HepG2 (cell line): Measurements from ENCODE around the gene GGNBP2. TPM values are rescaled to one million over a fixed set of nuclear protein-coding genes. Genes with fewer than 3 reads are reported as not detected.

Experiments used
- AGO2 ChIP-seq: fragments of 200-400 bp; formaldehyde crosslinking; optimal IDR thresholded peaks from 2 replicates; pipeline ENCODE3; 2017; ENCODE audit warnings: mild to moderate bottlenecking, low read depth, low read length, moderate library complexity
- ARID4A ChIP-seq: sonication (generic); formaldehyde crosslinking; IDR thresholded peaks from 2 replicates; pipeline ENCODE4 v1.5.0; 2020; ENCODE audit warnings: mild to moderate bottlenecking, missing genetic modification reagents, borderline replicate concordance
- BRD4 ChIP-seq: sonication (generic); formaldehyde crosslinking; IDR thresholded peaks from 2 replicates; pipeline ENCODE4 v1.4.0; 2020; ENCODE audit warnings: missing genetic modification reagents
- DR1 ChIP-seq: sonication (generic); formaldehyde crosslinking; IDR thresholded peaks from 2 replicates; pipeline ENCODE4 v1.8.0; 2021; ENCODE audit warnings: mild to moderate bottlenecking, missing genetic modification reagents, inconsistent platforms
- E2F2 ChIP-seq: sonication (generic); formaldehyde crosslinking; IDR thresholded peaks from 2 replicates; pipeline ENCODE4 v1.4.0; 2020; ENCODE audit warnings: missing genetic modification reagents, borderline replicate concordance
- ELF4 ChIP-seq: sonication (generic); formaldehyde crosslinking; IDR thresholded peaks from 2 replicates; pipeline ENCODE4 v1.5.0; 2020; ENCODE audit warnings: missing genetic modification reagents, mild to moderate bottlenecking, moderate library complexity, borderline replicate concordance
- ELK4 ChIP-seq: sonication (generic); formaldehyde crosslinking; IDR thresholded peaks from 2 replicates; pipeline ENCODE4 v1.9.0; 2021; ENCODE audit warnings: missing genetic modification reagents, borderline replicate concordance
- GTF3A ChIP-seq: sonication (generic); formaldehyde crosslinking; conservative IDR thresholded peaks from 2 replicates; pipeline ENCODE4 v1.4.0; 2020; ENCODE audit warnings: mild to moderate bottlenecking, missing genetic modification reagents
- HMGA1 ChIP-seq: sonication (generic); formaldehyde crosslinking; conservative IDR thresholded peaks from 2 replicates; pipeline ENCODE4 v1.4.0; 2020; ENCODE audit warnings: missing genetic modification reagents
- KLF6 ChIP-seq: IDR thresholded peaks from 2 replicates; pipeline ENCODE4 v1.8.0; 2016; ENCODE audit warnings: missing biosample characterization, missing genetic modification reagents
- MAFK ChIP-seq, 2 experiments: IDR thresholded peaks in 1 of 2; conservative IDR thresholded peaks in 1 of 2; 2 replicates each; pipeline ENCODE4 v1.6.1; 2011; ENCODE audit warnings: improper control_type of control experiment in 2 of 2, low read length in 2 of 2
- NFKBIZ ChIP-seq: IDR thresholded peaks from 2 replicates; pipeline ENCODE4 v1.6.1; 2018; ENCODE audit warnings: missing genetic modification reagents, missing compliant biosample characterization
- PAF1 ChIP-seq: IDR thresholded peaks from 2 replicates; pipeline ENCODE4 v1.6.1; 2016; ENCODE audit warnings: missing genetic modification reagents, missing compliant biosample characterization
- TBP ChIP-seq: sonication (generic); formaldehyde crosslinking; IDR thresholded peaks from 2 replicates; pipeline ENCODE4 v1.5.0; 2020; ENCODE audit warnings: missing genetic modification reagents
- TP53 ChIP-seq: sonication (generic); formaldehyde crosslinking; conservative IDR thresholded peaks from 2 replicates; pipeline ENCODE4 v1.4.0; 2020; ENCODE audit warnings: missing genetic modification reagents
- ZBTB14 ChIP-seq: sonication (generic); formaldehyde crosslinking; IDR thresholded peaks from 2 replicates; pipeline ENCODE4 v1.4.0; 2020; ENCODE audit warnings: missing genetic modification reagents
- ZMAT3 ChIP-seq: sonication (generic); formaldehyde crosslinking; conservative IDR thresholded peaks from 2 replicates; pipeline ENCODE4 v1.7.0; 2021; ENCODE audit warnings: missing genetic modification reagents
- ZNF367 ChIP-seq: sonication (generic); formaldehyde crosslinking; IDR thresholded peaks from 2 replicates; pipeline ENCODE4 v1.4.0; 2020; ENCODE audit warnings: missing genetic modification reagents, borderline replicate concordance
- ZNF382 ChIP-seq: sonication (generic); formaldehyde crosslinking; IDR thresholded peaks from 2 replicates; pipeline ENCODE4 v1.5.0; 2020; ENCODE audit warnings: missing genetic modification reagents, mild to moderate bottlenecking, borderline replicate concordance
- ZNF44 ChIP-seq: sonication (generic); formaldehyde crosslinking; IDR thresholded peaks from 2 replicates; pipeline ENCODE4 v1.5.1; 2020; ENCODE audit warnings: mild to moderate bottlenecking, missing genetic modification reagents
- ZNF460 ChIP-seq: sonication (generic); formaldehyde crosslinking; IDR thresholded peaks from 2 replicates; pipeline ENCODE4 v1.5.1; 2020; ENCODE audit warnings: missing genetic modification reagents, mild to moderate bottlenecking, borderline replicate concordance
- ZSCAN29 ChIP-seq: sonication (generic); formaldehyde crosslinking; conservative IDR thresholded peaks from 2 replicates; pipeline ENCODE4 v1.4.0; 2020; ENCODE audit warnings: mild to moderate bottlenecking, missing genetic modification reagents
- polyA plus RNA-seq, 8 experiments: library from polyadenylated mRNA; depleted of rRNA in 3 of 8; stranded (reverse) in 7 of 8; unstranded in 1 of 8; fragments of >200 nt; fragmentation: Illumina TruSeq in 4 of 8; extraction: Trizol in 4 of 8; gene quantifications; 2 replicates each; pipeline versions ENCODE4 v1.2.1 to v1.2.3, GENCODE V29; 2011 to 2016; ENCODE audit warnings: low read depth in 4 of 8, missing spikeins in 1 of 8, mixed read lengths in 1 of 8; ENCODE audit not compliant: insufficient read depth in 1 of 8
- total RNA-seq, 5 experiments: library from RNA; depleted of rRNA; stranded (reverse); fragments of >200 nt; fragmentation: Illumina TruSeq; extraction: Trizol; gene quantifications; 2 replicates each; pipeline ENCODE4 v1.2.3, GENCODE V29; 2016; ENCODE audit warnings: low read depth in 1 of 5

GGNBP2 gene
- total and polyA plus RNA-seq, 2 of the 13 experiments (the other 11 are each of a cell fraction or from before 2014, with no cell fraction given): 53.3 to 84.2 TPM

GRCh38 chr17:36534840-36535668, 9.7 kb upstream of the GGNBP2 start, which contains the start of the genes MYO19 and PIGW (continued):
- TF ChIP-seq NFKBIZ (CRISPR knock-in tag) (0 out of 2 replicates have a peak, but pooled peaks have one; percentile 37), AGO2 (peak; percentile 96), PAF1 (CRISPR knock-in tag) (no peak), BRD4 (CRISPR knock-in tag) (peak; percentile 35; the same call in 1 of the 2 replicates), HMGA1 (CRISPR knock-in tag) (no peak), KLF6 (CRISPR knock-in tag) (peak; percentile 26; the same call in 1 of the 2 replicates), TP53 (CRISPR knock-in tag) (no peak; the same call in 1 of the 2 replicates), ZNF44 (CRISPR knock-in tag) (peak; percentile 69; the same call in 1 of the 2 replicates), MAFK (conservative IDR thresholded peaks at IDR 0.05 in 1 of 2, IDR thresholded peaks at IDR 0.05 in 1 of 2; ENCODE audit: low read length in 2 of 2) (no peak), ELF4 (peak; percentile 98), ZBTB14 (CRISPR knock-in tag) (peak; percentile 64), TBP (CRISPR knock-in tag) (no peak), ZNF382 (no peak), ZNF367 (CRISPR knock-in tag) (0 out of 2 replicates have a peak, but pooled peaks have one; percentile 33), ELK4 (CRISPR knock-in tag) (no peak; the same call in none of the 2 replicates), ZSCAN29 (CRISPR knock-in tag) (peak; percentile 14; the same call in 1 of the 2 replicates), DR1 (peak; percentile 39), E2F2 (CRISPR knock-in tag) (no peak), ZNF460 (CRISPR knock-in tag) (no peak), ARID4A (CRISPR knock-in tag) (peak; percentile 98), ZMAT3 (peak; percentile 89), GTF3A (no peak)
